Naive thymus-derived CD4-positive, alpha-beta T cell (primary cell): Measurements from ENCODE around the gene TMEM97. TPM values are rescaled to one million over a fixed set of nuclear protein-coding genes. Genes with fewer than 3 reads are reported as not detected.

Experiments
- ATAC-seq: fragments of 150-1000 bp; cut with Tn5 transposase; 2 replicates; pipeline ENCODE4 v1.10.0; 2021; ENCODE audit warnings: mild to moderate bottlenecking, moderate library complexity
- CTCF ChIA-PET: fragments of 350-600 bp; sonication (Branson Sonifier 250); formaldehyde crosslinking; loops from one replicate; lab custom pipeline; 2021; ENCODE audit warnings: antibody characterized with exemption; lab: Charles Lee
- POLR2A ChIA-PET: fragments of 350-600 bp; sonication (Branson Sonifier 250); formaldehyde crosslinking; loops from one replicate; lab custom pipeline; 2021; ENCODE audit warnings: antibody characterized with exemption, inconsistent platforms; lab: Charles Lee
- DNase-seq, 9 donors: peaks; one replicate each; pipeline versions ENCODE4 v3.0.0 to v3.0.0-alpha.2; 2020 to 2022; ENCODE audit warnings: mixed read lengths in 1 of 9
- H3K27ac ChIP-seq: one replicate; pipeline ENCODE4 v1.7.0; 2013; ENCODE audit warnings: mild to moderate bottlenecking, low read depth, low read length, moderate library complexity
- H3K27me3 ChIP-seq, 2 donors: one replicate each; pipeline ENCODE4 v1.7.0; 2013; ENCODE audit warnings: low read length in 2 of 2, mild to moderate bottlenecking in 2 of 2, moderate library complexity in 2 of 2; ENCODE audit not compliant: control insufficient read depth in 2 of 2, insufficient read depth in 2 of 2
- H3K36me3 ChIP-seq, 3 experiments: 1 replicate in 2 of 3; 2 replicates in 1 of 3; pipeline ENCODE4 v1.7.0; 2013; ENCODE audit warnings: low read length in 3 of 3, mild to moderate bottlenecking in 3 of 3, moderate library complexity in 1 of 3; ENCODE audit not compliant: insufficient read depth in 3 of 3, control insufficient read depth in 2 of 3
- H3K4me1 ChIP-seq, 2 donors: one replicate each; pipeline ENCODE4 v1.7.0; 2013; ENCODE audit warnings: low read length in 2 of 2, mild to moderate bottlenecking in 2 of 2, moderate library complexity in 1 of 2; ENCODE audit not compliant: control insufficient read depth in 2 of 2, insufficient read depth in 2 of 2
- H3K4me3 ChIP-seq: 2 replicates; pipeline ENCODE4 v1.7.0; 2013; ENCODE audit warnings: mild to moderate bottlenecking, low read length
- H3K9me3 ChIP-seq, 3 experiments: 1 replicate in 2 of 3; 2 replicates in 1 of 3; pipeline ENCODE4 v1.7.0; 2013; ENCODE audit warnings: low read length in 3 of 3; ENCODE audit not compliant: control insufficient read depth in 2 of 3
- H3K27ac Mint-ChIP-seq, 9 donors: one replicate each; pipeline ENCODE4 v1.8.0; 2020 to 2022; ENCODE audit warnings: mixed read lengths in 9 of 9, mild to moderate bottlenecking in 8 of 9, moderate library complexity in 5 of 9, inconsistent platforms in 2 of 9
- H3K27me3 Mint-ChIP-seq, 5 donors: one replicate each; pipeline ENCODE4 v1.8.0; 2021 to 2022; ENCODE audit warnings: mixed read lengths in 5 of 5, mild to moderate bottlenecking in 1 of 5
- H3K36me3 Mint-ChIP-seq, 5 donors: one replicate each; pipeline ENCODE4 v1.8.0; 2020 to 2022; ENCODE audit warnings: mixed read lengths in 5 of 5, mild to moderate bottlenecking in 3 of 5, inconsistent platforms in 1 of 5
- H3K4me1 Mint-ChIP-seq, 7 donors: one replicate each; pipeline ENCODE4 v1.8.0; 2020 to 2022; ENCODE audit warnings: mixed read lengths in 7 of 7, mild to moderate bottlenecking in 3 of 7, inconsistent platforms in 1 of 7
- H3K4me3 Mint-ChIP-seq, 10 donors: one replicate each; pipeline ENCODE4 v1.8.0; 2020 to 2022; ENCODE audit warnings: mild to moderate bottlenecking in 10 of 10, mixed read lengths in 10 of 10, moderate library complexity in 6 of 10, inconsistent platforms in 2 of 10
- H3K9me3 Mint-ChIP-seq, 11 donors: one replicate each; pipeline ENCODE4 v1.8.0; 2020 to 2022; ENCODE audit warnings: mixed read lengths in 11 of 11, mild to moderate bottlenecking in 4 of 11, inconsistent platforms in 1 of 11, moderate library complexity in 1 of 11
- intact Hi-C, 2 donors: fragments of 100-400 bp; cut with micrococcal nuclease; formaldehyde crosslinking; loops; one replicate each; pipeline ENCODE4 v1.15.1; 2023
- polyA plus RNA-seq, 2 donors: library from polyadenylated mRNA; unstranded; fragments of 300-500 nt; fragmentation: Illumina TruSeq; gene quantifications; one replicate each; pipeline ENCODE4 v1.2.3, GENCODE V29; 2021
- total RNA-seq, 6 experiments: library from RNA in 5 of 6; stranded (reverse) in 5 of 6; gene quantifications; 1 replicate in 5 of 6; 2 replicates in 1 of 6; pipeline ENCODE4 v1.2.3 and lab custom pipeline; 2021 to 2026

TMEM97 gene
- total and polyA plus RNA-seq, 7 experiments from 2014 or later: 2.9 to 19.9 (median 6.6) TPM

DNA sequence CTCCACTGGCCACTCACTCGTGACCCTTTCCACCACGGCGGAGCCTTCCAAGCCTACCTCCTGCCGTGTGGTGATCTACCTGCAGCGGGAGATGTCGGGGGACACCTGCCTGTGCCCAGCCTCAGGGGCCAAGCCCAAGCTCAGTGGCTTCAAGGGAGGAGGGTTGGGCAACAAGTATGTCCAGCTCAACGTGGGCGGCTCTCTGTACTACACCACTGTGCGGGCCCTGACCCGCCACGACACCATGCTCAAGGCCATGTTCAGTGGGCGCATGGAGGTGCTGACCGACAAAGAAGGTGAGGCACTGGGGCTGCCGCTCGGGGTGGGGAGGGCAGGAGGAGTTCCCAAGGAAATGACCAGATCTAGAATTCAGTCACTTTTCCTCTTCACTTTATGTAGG is 20.4 kb downstream of the TMEM97 start:
- H3K4me3 Mint-ChIP-seq: no peak overlapping the region
- H3K27me3 Mint-ChIP-seq: no peaks in the 10 kb centered on the region
- H3K36me3 ChIP-seq: peaks cover 0 to 56% (median 10%) of the 10 kb centered on the region in 3 experiments
- intact Hi-C loops: loop anchor here (5.0 to 10.0 kb wide), 3 partner anchors 205 to 323 kb away; partner anchors contain the start of genes BLTP2 (in 1 of the 2), SDF2 (in 1 of the 2) and SUPT6H (in 1 of the 2)
- H3K36me3 Mint-ChIP-seq: peaks cover 0 to 27% (median 4%) of the 10 kb centered on the region in 5 donors
- H3K27me3 ChIP-seq: no peaks in the 10 kb centered on the region
- H3K27ac ChIP-seq: no peak overlapping the region
- no peak overlapping the region for H3K27ac Mint-ChIP-seq
- peaks cover 17 to 46% (median 39%) of the 10 kb centered on the region in 7 donors for H3K4me1 Mint-ChIP-seq
- CTCF ChIA-PET: no interaction called here
- H3K9me3 Mint-ChIP-seq: no peaks in the 10 kb centered on the region
- DNase-seq (no peak), ATAC-seq (no peak)
- POLR2A ChIA-PET: interaction anchor here (2.7 kb wide), 1 partner anchor 18 kb away, joined by 12 read pairs; the partner anchor contains the start of gene POLDIP2
- H3K9me3 ChIP-seq: no peaks in the 10 kb centered on the region
- H3K4me1 ChIP-seq: peaks cover 11 to 13% of the 10 kb centered on the region in 2 donors
- no peak overlapping the region for H3K4me3 ChIP-seq

- ChIA-PET POLR2A (interaction anchor here (0.9 kb wide), 1 partner anchor 612 kb away, joined by 3 read pairs; no protein-coding TSS in a partner anchor), CTCF (no interaction called here)
- H3K36me3 ChIP-seq: peaks cover 0 to 66% (median 10%) of the 10 kb centered on the region in 3 experiments
- H3K4me3 ChIP-seq: no peak overlapping the region
- Mint-ChIP-seq H3K4me1 (peaks cover 11 to 37% (median 30%) of the 10 kb centered on the region in 7 donors), H3K27me3 (no peaks in the 10 kb centered on the region), H3K4me3 (peak overlapping the region in 1 of 10 donors; percentile 34), H3K27ac (peak overlapping the region in 1 of 9 donors; percentile 77), H3K36me3 (peaks cover 0 to 31% (median 4%) of the 10 kb centered on the region in 5 donors), H3K9me3 (no peaks in the 10 kb centered on the region)
- ATAC-seq (no peak), DNase-seq (no peak)
- no peak overlapping the region for H3K27ac ChIP-seq
- intact Hi-C loops: no loop called here
- H3K4me1 ChIP-seq: peaks cover 7 to 9% of the 10 kb centered on the region in 2 donors
- H3K27me3 ChIP-seq: no peaks in the 10 kb centered on the region
- no peaks in the 10 kb centered on the region for H3K9me3 ChIP-seq
Measured at GRCh38 chr17:28340374-28340773, 21.4 kb downstream of the TMEM97 start.

- Mint-ChIP-seq H3K9me3 (no peaks in the 10 kb centered on the region), H3K36me3 (peaks cover 0 to 31% (median 4%) of the 10 kb centered on the region in 5 donors), H3K27me3 (no peaks in the 10 kb centered on the region), H3K4me1 (peaks cover 9 to 29% (median 22%) of the 10 kb centered on the region in 7 donors), H3K27ac (no peak overlapping the region), H3K4me3 (no peak overlapping the region)
- no peaks in the 10 kb centered on the region for H3K27me3 ChIP-seq
- H3K4me1 ChIP-seq: peaks cover 2 to 3% of the 10 kb centered on the region in 2 donors
- ChIA-PET POLR2A (interaction anchor here (1.2 kb wide), 1 partner anchor 30 kb away, joined by 3 read pairs; the partner anchor contains the start of gene SARM1), CTCF (no interaction called here)
- intact Hi-C loops: no loop called here
- no peak overlapping the region for H3K27ac ChIP-seq
- peaks cover 0 to 72% (median 10%) of the 10 kb centered on the region in 3 experiments for H3K36me3 ChIP-seq
- ATAC-seq (no peak), DNase-seq (no peak)
- no peak overlapping the region for H3K4me3 ChIP-seq
- no peaks in the 10 kb centered on the region for H3K9me3 ChIP-seq
Measured at GRCh38 chr17:28341516-28341915, 22.5 kb downstream of the TMEM97 start.

DNA sequence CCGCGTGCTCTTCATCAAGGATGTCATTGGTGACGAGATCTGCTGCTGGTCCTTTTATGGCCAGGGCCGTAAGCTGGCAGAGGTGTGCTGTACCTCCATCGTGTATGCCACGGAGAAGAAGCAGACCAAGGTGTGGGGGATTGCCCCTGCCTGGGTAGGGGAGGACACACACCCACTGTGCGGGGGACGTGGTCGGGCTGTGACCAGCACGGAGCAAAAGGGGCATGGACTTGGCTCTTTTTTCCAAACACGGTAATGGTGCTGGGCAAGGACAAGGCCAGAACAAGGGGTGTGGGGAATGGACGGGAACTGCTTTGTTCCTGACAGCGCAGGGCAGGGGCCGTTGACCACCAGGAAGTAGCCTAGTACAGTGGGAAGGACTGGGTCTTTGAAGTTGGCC is 23.3 kb downstream of the TMEM97 start:
- no peaks in the 10 kb centered on the region for H3K9me3 Mint-ChIP-seq
- Histone ChIP-seq H3K27ac (no peak overlapping the region), H3K4me1 (no peaks in the 10 kb centered on the region), H3K9me3 (no peaks in the 10 kb centered on the region), H3K36me3 (peaks cover 0 to 80% (median 10%) of the 10 kb centered on the region in 3 experiments), H3K27me3 (no peaks in the 10 kb centered on the region), H3K4me3 (no peak overlapping the region)
- H3K4me3 Mint-ChIP-seq: no peak overlapping the region
- H3K4me1 Mint-ChIP-seq: peaks cover 3 to 21% (median 14%) of the 10 kb centered on the region in 7 donors
- POLR2A ChIA-PET: interaction anchor here (0.6 to 1.2 kb wide), 2 partner anchors 10 to 29 kb away, joined by 3 to 5 read pairs; partner anchors contain the start of gene SARM1
- intact Hi-C loops: no loop called here
- no peaks in the 10 kb centered on the region for H3K27me3 Mint-ChIP-seq
- ATAC-seq (no peak), DNase-seq (no peak)
- CTCF ChIA-PET: no interaction called here
- peak overlapping the region in 1 of 9 donors; percentile 9 for H3K27ac Mint-ChIP-seq
- peaks cover 0 to 35% (median 4%) of the 10 kb centered on the region in 5 donors for H3K36me3 Mint-ChIP-seq

- Histone ChIP-seq H3K9me3 (no peaks in the 10 kb centered on the region), H3K36me3 (peaks cover 3 to 92% (median 14%) of the 10 kb centered on the region in 3 experiments), H3K4me1 (no peaks in the 10 kb centered on the region), H3K4me3 (no peak overlapping the region), H3K27ac (no peak overlapping the region), H3K27me3 (no peaks in the 10 kb centered on the region)
- Mint-ChIP-seq H3K36me3 (peaks cover 0 to 40% (median 4%) of the 10 kb centered on the region in 5 donors), H3K4me1 (peaks cover 0 to 10% (median 3%) of the 10 kb centered on the region in 7 donors), H3K9me3 (no peaks in the 10 kb centered on the region), H3K27ac (peak overlapping the region in 6 of 9 donors; percentile 16 to 62 (median 42)), H3K27me3 (no peaks in the 10 kb centered on the region), H3K4me3 (no peak overlapping the region)
- ChIA-PET CTCF (no interaction called here), POLR2A (no interaction called here)
- peak; percentile 32 for ATAC-seq
- DNase-seq: no peak
- intact Hi-C loops: no loop called here
Measured at GRCh38 chr17:28343491-28343932, 24.5 kb downstream of the TMEM97 start.

DNA sequence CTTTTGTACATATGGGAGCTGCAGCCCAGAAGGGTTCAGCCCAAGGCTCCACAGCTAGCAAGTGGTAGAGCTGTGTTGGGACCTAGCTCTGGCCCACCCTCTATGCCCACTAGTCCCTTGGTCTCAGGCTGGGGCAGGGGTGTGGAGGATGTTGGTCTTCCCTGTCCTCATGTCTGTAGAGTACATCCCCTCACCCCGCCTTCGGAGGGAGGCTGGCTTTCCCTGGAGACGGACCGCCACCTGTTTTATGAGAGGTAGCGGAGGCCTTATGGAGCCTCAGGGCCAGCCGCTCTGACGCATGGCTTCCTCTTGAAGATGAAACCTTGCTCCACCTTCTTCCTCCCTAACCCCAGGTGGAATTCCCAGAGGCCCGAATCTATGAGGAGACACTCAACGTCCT is 25.0 kb downstream of the TMEM97 start:
- Mint-ChIP-seq H3K27me3 (no peaks in the 10 kb centered on the region), H3K9me3 (no peaks in the 10 kb centered on the region), H3K4me3 (no peak overlapping the region), H3K4me1 (peaks cover 0 to 7% (median 0%) of the 10 kb centered on the region in 7 donors), H3K36me3 (peaks cover 0 to 40% (median 4%) of the 10 kb centered on the region in 5 donors), H3K27ac (peak overlapping the region in 3 of 9 donors; percentile 31 to 62 (median 43))
- no peaks in the 10 kb centered on the region for H3K4me1 ChIP-seq
- ChIA-PET POLR2A (interaction anchor here (0.6 to 1.0 kb wide), 2 partner anchors 13 to 132 kb away, joined by 3 read pairs; partner anchors contain the start of gene POLDIP2), CTCF (no interaction called here)
- no peaks in the 10 kb centered on the region for H3K9me3 ChIP-seq
- DNase-seq: no peak
- peaks cover 3 to 97% (median 14%) of the 10 kb centered on the region in 3 experiments for H3K36me3 ChIP-seq
- no peaks in the 10 kb centered on the region for H3K27me3 ChIP-seq
- H3K4me3 ChIP-seq: no peak overlapping the region
- intact Hi-C loops: no loop called here
- ATAC-seq: no peak
- no peak overlapping the region for H3K27ac ChIP-seq
